Vagina (tissue), 2 donors: ENCODE data around the gene BMPR1B.

ENCODE experiments used
- CTCF ChIP-seq, 3 experiments: fragments of 450-650 bp in 2 of 3; fragments of 200-600 bp in 1 of 3; sonication (generic) in 1 of 3; IDR thresholded peaks; one replicate each; pipeline ENCODE4 v1.5.1; 2017 to 2019; ENCODE audit warnings: antibody characterized with exemption in 3 of 3, mild to moderate bottlenecking in 2 of 3, moderate library complexity in 2 of 3
- POLR2AphosphoS5 ChIP-seq, 2 donors: sonication (generic); formaldehyde crosslinking; IDR thresholded peaks; one replicate each; pipeline ENCODE4 v1.9.0; 2017; ENCODE audit warnings: antibody characterized with exemption in 2 of 2, mild to moderate bottlenecking in 2 of 2, low read depth in 1 of 2; ENCODE audit not compliant: insufficient read depth in 1 of 2

DNA sequence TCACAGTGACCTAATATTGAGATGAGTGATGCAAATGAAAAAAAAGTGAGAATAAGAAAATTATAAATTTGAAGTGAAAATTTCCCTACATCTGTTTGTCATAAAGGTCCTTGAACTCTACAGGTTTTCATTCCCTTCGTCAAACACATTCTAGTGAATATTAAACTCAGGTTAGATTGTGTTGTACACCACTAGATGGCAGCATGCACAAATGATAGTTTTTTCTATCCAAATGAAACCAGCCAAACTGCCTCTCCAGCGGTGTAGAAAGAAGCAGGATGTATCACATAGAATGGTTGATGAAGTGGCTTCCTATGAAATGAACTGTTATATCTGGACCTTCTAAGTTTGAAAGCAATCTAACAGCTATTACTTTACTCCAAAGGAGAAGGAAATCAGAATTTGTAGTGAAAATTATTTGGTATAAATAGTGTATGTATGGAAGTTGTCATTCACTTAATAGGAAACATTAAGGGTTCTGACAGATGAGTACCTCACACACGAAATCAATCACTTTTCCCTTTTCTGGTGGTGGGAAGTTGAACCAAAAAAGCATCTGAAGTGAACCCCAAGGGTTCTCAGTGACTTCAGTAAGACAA, 408.3 kb downstream of the BMPR1B start:
- TF ChIP-seq CTCF (IDR thresholded peaks at IDR 0.05): peak in 2 of 3 experiments; percentile 47 to 76
- peak in 1 of 2 donors; percentile 18 for TF ChIP-seq POLR2AphosphoS5 (IDR thresholded peaks at IDR 0.05; ENCODE audit: insufficient read depth in 1 of 2, low read depth in 1 of 2)
